ENCODE measurements around the gene CTNNBL1.

DNA sequence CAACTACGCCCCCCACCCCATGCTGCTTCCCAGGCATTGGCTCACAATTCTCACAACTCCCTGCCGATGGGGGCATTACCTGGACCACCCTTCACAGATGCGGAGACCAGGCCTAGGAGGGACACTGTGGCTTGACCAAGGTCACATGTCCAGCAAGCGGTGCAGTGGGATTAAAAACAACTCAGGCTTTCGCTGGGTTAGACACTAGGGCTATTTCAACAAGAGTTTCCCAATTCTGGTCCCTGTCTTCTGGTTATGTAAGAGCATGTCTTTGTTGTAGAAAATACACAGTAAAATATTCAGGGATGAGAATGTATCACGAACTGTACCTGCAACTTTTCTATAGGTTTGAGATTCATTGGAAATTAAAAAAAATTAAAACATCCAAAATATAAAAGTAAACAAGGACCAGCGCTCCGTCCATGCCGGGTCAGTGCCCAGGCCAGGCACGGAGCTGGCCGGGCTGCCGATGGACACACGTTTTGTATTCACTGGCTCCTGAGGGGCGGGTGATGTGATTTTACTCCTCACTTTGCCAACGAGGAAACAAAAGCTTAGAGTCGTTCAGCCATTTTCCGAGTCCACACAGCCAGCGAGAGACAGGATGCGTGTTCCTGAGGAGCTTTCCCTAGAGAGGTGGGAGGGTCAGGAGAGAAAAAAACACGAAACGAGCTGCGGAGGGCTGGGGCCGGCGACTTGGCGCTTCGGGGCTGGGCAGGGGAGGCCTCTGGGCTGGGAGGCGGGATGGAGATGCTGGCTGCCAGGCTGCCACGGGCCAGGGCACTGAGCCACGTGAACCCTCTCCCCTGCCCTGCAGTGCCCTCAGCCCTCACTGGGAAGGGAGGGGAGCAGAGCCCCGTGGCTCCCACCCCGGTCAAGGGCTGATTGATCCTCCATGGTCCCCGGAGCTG lies 192.0 kb downstream of the CTNNBL1 start:
- TF ChIP-seq EZH2 (IDR thresholded peaks at IDR 0.05) (no peak), POLR2AphosphoS5 (IDR thresholded peaks at IDR 0.05; ENCODE audit: borderline replicate concordance, low read depth, low read length) (no peak)
